Measurements from ENCODE around the gene TTC7B.

GRCh38 chr14:90553298-90553920 is 262.8 kb downstream of the TTC7B start:
- TF ChIP-seq CTCF (IDR thresholded peaks at IDR 0.05) (no peak), POLR2A (IDR thresholded peaks at IDR 0.05) (no peak), POLR2AphosphoS5 (IDR thresholded peaks at IDR 0.05) (no peak)

Measured in prostate gland (tissue), 2 donors.